ENCODE results near the gene PPP1R12B.
"Not testable (repeated sequence)": the region's sequence is repeated elsewhere in the genome, so short reads cannot be mapped to it uniquely, and the experiment has no call there.

Gene PPP1R12B

GRCh38 chr1:202348005-202348508 lies 442 bp upstream of the PPP1R12B start:
- no peak for DNase-seq

GRCh38 chr1:202349206-202349928 lies 868 bp downstream of the PPP1R12B start:
- DNase-seq: no peak

GRCh38 chr1:202351725-202352124 lies 3.2 kb downstream of the PPP1R12B start:
- DNase-seq: no peak

- not testable (repeated sequence) for DNase-seq
Observed at GRCh38 chr1:202352583-202353197, 4.2 kb downstream of the PPP1R12B start.

GRCh38 chr1:202355944-202356553 lies 7.5 kb downstream of the PPP1R12B start:
- DNase-seq: no peak

- no peak for DNase-seq
Observed at GRCh38 chr1:202357506-202357905, 9.0 kb downstream of the PPP1R12B start.

GRCh38 chr1:202361224-202361623 lies 12.7 kb downstream of the PPP1R12B start:
- DNase-seq: no peak

- no peak for DNase-seq
Observed at GRCh38 chr1:202361701-202362100, 13.2 kb downstream of the PPP1R12B start.

- no peak for DNase-seq
Observed at GRCh38 chr1:202362212-202362611, 13.7 kb downstream of the PPP1R12B start.

- no peak for DNase-seq
Observed at GRCh38 chr1:202365092-202365815, 16.8 kb downstream of the PPP1R12B start.

- no peak for DNase-seq
Observed at GRCh38 chr1:202367271-202367670, 18.8 kb downstream of the PPP1R12B start.

GRCh38 chr1:202370906-202371305 lies 22.4 kb downstream of the PPP1R12B start:
- not testable (repeated sequence) for DNase-seq

- DNase-seq: no peak
Observed at GRCh38 chr1:202374099-202374498, 25.6 kb downstream of the PPP1R12B start.

GRCh38 chr1:202375175-202375574 lies 26.7 kb downstream of the PPP1R12B start:
- DNase-seq: not testable (repeated sequence)

- no peak for DNase-seq
Observed at GRCh38 chr1:202376247-202376646, 27.7 kb downstream of the PPP1R12B start.

GRCh38 chr1:202379884-202380529 lies 31.5 kb downstream of the PPP1R12B start:
- DNase-seq: not testable (repeated sequence)

- not testable (repeated sequence) for DNase-seq
Observed at GRCh38 chr1:202380535-202380934, 32.0 kb downstream of the PPP1R12B start.

GRCh38 chr1:202381867-202382266 lies 33.4 kb downstream of the PPP1R12B start:
- not testable (repeated sequence) for DNase-seq

- not testable (repeated sequence) for DNase-seq
Observed at GRCh38 chr1:202395831-202396230, 47.3 kb downstream of the PPP1R12B start.

GRCh38 chr1:202397256-202397655 lies 48.8 kb downstream of the PPP1R12B start:
- DNase-seq: no peak

GRCh38 chr1:202398439-202398838 lies 49.9 kb downstream of the PPP1R12B start:
- not testable (repeated sequence) for DNase-seq

- DNase-seq: not testable (repeated sequence)
Observed at GRCh38 chr1:202401771-202402170, 53.3 kb downstream of the PPP1R12B start.

- DNase-seq: not testable (repeated sequence)
Observed at GRCh38 chr1:202403381-202403780, 54.9 kb downstream of the PPP1R12B start.

All from stimulated activated CD4-positive, alpha-beta T cell treated with anti-CD3 and anti-CD28 coated beads, Interleukin-12 subunit alpha, Interleukin-12 subunit beta, amount 100 ng/mL, for 4 hours (primary cell).